Measurements from ENCODE around the gene MBL2.

Gene MBL2

DNA sequence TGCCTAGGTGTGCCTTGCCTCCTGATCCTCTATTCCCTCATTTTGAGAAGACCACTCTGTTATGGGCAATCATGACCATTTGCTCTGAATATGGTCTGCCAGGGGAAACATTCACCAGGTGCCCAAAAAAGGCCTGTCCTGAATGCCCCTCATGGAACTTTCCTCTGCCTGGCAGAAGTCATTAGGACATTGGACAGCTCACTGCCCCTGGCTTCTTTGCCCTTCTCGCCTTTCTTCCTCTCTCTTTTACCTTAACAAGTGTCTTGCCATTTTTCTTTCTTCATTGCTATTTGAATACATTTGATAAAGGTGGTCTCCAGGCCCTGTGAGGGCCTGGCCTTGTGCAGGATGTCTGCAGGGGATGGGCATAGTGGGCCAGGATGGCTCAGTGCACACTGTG is 20.3 kb downstream of the MBL2 start:
- Histone ChIP-seq H3K9me3 (ENCODE audit: severe bottlenecking) (no peaks in the 10 kb centered on the region), H3K36me3 (no peaks in the 10 kb centered on the region), H3K27me3 (ENCODE audit: insufficient read depth, low read depth, severe bottlenecking) (no peaks in the 10 kb centered on the region), H3K27ac (no peak overlapping the region), H3K4me3 (ENCODE audit: low read depth, low read length) (no peak overlapping the region)
- no peak for DNase-seq
- TF ChIP-seq, protein P1, sequence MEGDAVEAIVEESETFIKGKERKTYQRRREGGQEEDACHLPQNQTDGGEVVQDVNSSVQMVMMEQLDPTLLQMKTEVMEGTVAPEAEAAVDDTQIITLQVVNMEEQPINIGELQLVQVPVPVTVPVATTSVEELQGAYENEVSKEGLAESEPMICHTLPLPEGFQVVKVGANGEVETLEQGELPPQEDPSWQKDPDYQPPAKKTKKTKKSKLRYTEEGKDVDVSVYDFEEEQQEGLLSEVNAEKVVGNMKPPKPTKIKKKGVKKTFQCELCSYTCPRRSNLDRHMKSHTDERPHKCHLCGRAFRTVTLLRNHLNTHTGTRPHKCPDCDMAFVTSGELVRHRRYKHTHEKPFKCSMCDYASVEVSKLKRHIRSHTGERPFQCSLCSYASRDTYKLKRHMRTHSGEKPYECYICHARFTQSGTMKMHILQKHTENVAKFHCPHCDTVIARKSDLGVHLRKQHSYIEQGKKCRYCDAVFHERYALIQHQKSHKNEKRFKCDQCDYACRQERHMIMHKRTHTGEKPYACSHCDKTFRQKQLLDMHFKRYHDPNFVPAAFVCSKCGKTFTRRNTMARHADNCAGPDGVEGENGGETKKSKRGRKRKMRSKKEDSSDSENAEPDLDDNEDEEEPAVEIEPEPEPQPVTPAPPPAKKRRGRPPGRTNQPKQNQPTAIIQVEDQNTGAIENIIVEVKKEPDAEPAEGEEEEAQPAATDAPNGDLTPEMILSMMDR (IDR thresholded peaks at IDR 0.05; ENCODE audit: low read depth, low read length): no peak

DNA sequence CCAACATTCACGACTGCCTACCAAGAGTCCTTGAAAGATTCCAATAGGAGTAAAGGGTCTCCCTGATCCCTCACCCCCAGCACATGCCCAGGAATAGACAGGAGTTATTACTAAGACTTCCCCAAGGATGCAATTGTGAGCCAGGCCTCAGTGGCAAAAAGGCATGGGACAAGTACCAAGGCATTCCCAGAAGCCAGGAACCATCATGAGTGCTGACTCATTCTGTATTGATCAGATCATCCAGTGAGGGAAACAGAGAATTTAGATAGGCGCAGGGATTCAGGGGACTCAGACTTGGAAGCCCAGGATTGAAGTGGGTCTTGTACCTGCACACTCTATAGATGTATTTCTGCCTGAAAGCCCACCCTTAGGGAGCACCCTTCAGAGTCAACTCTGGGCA is 21.2 kb downstream of the MBL2 start:
- TF ChIP-seq, protein P1 (IDR thresholded peaks at IDR 0.05; ENCODE audit: low read depth, low read length): no peak
- Histone ChIP-seq H3K9me3 (ENCODE audit: severe bottlenecking) (no peaks in the 10 kb centered on the region), H3K4me3 (ENCODE audit: low read depth, low read length) (no peak overlapping the region), H3K27me3 (ENCODE audit: insufficient read depth, low read depth, severe bottlenecking) (no peaks in the 10 kb centered on the region), H3K27ac (no peak overlapping the region), H3K36me3 (no peaks in the 10 kb centered on the region)
- DNase-seq: no peak

DNA sequence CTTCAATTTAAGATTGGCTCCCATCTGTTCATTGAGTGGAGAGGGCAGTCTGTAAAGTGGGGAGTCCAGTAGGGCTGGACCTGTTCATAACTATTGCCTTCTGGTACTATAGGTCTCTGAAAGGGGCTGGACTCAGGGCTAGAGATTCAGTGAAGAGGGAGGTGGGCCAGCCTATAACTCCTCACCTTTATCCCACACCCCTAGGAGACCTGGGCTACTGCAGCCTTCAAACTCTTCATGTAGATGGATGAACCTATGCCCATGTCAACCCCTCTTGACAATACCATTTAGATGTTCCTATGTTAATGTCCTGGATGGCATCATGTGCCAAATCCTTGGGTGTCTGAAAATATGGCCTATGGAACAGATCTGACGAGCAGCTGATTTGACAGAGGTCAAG is 22.0 kb downstream of the MBL2 start:
- Histone ChIP-seq H3K36me3 (no peaks in the 10 kb centered on the region), H3K27me3 (ENCODE audit: insufficient read depth, low read depth, severe bottlenecking) (no peaks in the 10 kb centered on the region), H3K9me3 (ENCODE audit: severe bottlenecking) (no peaks in the 10 kb centered on the region), H3K27ac (no peak overlapping the region), H3K4me3 (ENCODE audit: low read depth, low read length) (no peak overlapping the region)
- no peak for DNase-seq
- TF ChIP-seq, protein P1 (IDR thresholded peaks at IDR 0.05; ENCODE audit: low read depth, low read length): no peak

DNA sequence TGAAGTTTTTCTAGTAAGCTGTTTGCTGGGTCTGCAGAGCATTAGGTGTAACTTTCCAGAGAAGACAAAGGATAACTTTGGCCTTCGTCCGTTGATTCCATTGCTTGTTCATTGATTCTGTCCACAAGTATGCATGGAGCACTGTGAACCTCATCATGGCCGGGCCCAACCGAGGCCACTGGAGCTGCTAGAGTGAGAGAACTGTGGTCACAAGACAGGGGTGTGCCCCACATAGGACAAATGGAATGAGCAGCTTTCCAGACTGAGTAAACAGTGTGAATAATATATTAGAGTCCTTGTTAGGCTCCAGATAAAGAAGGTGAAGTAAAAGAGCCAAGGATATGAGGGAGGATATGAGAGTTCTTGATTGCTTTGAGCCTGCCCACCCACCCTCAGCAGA is 24.9 kb downstream of the MBL2 start:
- H3K27me3 ChIP-seq (ENCODE audit: insufficient read depth, low read depth, severe bottlenecking): no peaks in the 10 kb centered on the region
- no peak overlapping the region for H3K27ac ChIP-seq
- no peak overlapping the region for H3K4me3 ChIP-seq (ENCODE audit: low read depth, low read length)
- DNase-seq: no peak
- H3K36me3 ChIP-seq: no peaks in the 10 kb centered on the region
- TF ChIP-seq, protein P1 (IDR thresholded peaks at IDR 0.05; ENCODE audit: low read depth, low read length): no peak
- no peaks in the 10 kb centered on the region for H3K9me3 ChIP-seq (ENCODE audit: severe bottlenecking)

DNA sequence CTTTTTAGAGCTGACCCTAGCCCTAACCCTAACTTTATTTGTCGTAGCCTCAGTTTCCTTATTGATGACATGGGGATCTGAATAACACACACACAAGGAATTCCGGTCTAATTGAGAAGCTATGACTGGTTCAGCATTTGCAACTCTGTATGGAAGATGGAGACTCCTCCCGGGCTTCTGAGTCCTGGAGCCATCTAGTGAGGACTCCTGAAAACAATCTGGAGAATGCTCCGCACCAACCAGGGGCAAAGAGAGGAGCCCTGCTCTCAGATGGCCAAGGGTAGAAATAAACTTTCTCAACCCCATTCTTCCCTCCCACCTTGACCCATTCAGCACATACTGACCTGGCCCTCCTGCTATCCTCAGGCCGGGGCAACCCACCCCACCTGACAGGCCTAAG is 26.4 kb downstream of the MBL2 start:
- no peak overlapping the region for H3K4me3 ChIP-seq (ENCODE audit: low read depth, low read length)
- no peak for DNase-seq
- no peaks in the 10 kb centered on the region for H3K36me3 ChIP-seq
- no peak overlapping the region for H3K27ac ChIP-seq
- H3K9me3 ChIP-seq (ENCODE audit: severe bottlenecking): no peaks in the 10 kb centered on the region
- no peaks in the 10 kb centered on the region for H3K27me3 ChIP-seq (ENCODE audit: insufficient read depth, low read depth, severe bottlenecking)
- TF ChIP-seq, protein P1 (IDR thresholded peaks at IDR 0.05; ENCODE audit: low read depth, low read length): peak; percentile 32; the same call in 1 of the 2 replicates

DNA sequence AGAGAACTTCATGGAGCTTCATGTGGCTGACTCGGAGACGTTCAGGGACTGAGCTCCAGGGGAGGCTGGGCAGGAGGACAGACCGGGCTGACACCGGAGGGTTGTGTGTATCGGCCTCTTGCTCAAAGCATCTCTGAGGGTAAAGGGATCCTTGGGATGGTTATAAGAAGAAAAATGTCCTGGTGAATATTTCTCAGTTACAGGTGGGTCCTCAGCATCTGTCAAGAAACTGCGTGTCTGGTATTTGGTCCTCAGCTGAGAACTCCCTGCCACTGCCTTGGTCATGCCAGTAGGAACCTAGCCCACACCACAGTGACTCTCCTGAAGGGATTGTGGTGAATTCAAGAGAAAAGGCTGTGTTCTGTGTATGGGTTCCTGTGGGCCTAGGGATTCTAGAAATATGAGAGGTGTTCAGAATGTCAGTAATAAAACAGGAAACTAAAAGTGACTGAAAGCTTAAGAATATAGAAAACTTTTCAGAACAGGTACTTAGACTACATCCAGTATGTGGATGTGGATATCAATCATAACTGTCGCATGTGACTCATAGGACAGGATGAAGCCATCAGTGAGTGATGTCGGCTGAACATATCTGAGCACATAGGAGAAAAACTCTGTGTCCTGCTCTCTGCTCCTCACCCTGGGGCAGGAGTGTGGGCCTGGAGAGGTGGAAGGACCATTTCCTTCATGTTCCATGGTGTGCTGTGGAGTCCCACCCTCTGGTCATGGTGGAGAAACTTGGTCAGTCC is 28.4 kb downstream of the MBL2 start:
- H3K36me3 ChIP-seq: no peaks in the 10 kb centered on the region
- TF ChIP-seq, protein P1 (IDR thresholded peaks at IDR 0.05; ENCODE audit: low read depth, low read length): no peak
- H3K27me3 ChIP-seq (ENCODE audit: insufficient read depth, low read depth, severe bottlenecking): no peaks in the 10 kb centered on the region
- H3K9me3 ChIP-seq (ENCODE audit: severe bottlenecking): no peaks in the 10 kb centered on the region
- no peak for DNase-seq
- H3K27ac ChIP-seq: no peak overlapping the region
- no peak overlapping the region for H3K4me3 ChIP-seq (ENCODE audit: low read depth, low read length)

All from WERI-Rb-1 (cell line).